ENCODE results near the gene SLC13A4. TPM values are rescaled to one million over a fixed set of nuclear protein-coding genes. Genes with fewer than 3 reads are reported as not detected.

Gene SLC13A4
- total RNA-seq, 1 experiment from 2014 or later = not detected

DNA sequence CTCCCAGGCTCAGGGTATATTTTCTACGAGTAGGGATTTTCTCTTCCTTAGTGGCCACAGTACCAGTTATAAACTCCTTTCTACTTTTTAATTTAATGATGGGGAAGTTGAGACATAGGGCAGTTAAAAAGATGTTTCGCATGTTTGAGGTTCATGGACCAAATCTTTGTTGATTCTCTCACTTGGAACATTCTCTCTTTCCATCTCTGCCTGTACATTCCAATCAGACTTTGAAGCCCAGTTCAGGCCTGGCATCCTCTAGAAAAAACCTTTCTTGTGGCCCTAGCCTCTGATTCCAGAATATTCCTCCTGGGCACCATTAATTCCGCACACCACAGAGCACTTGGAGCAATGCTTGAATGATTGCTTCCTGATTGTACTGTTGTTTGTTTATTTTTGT lies 18.5 kb downstream of the SLC13A4 start:
- ChIA-PET CTCF (interaction anchor here (0.7 kb wide), 1 partner anchor 14 kb away, joined by 3 read pairs; no protein-coding TSS in a partner anchor), POLR2A (no interaction called here)
- intact Hi-C loops (cut with micrococcal nuclease; ENCODE audit: unreplicated experiment) = no loop called here
- Histone ChIP-seq H3K4me1 (ENCODE audit: control insufficient read depth, insufficient read depth, low read length) (peaks cover 8% of the 10 kb centered on the region; the same call in 1 of the 2 replicates), H3K27ac (ENCODE audit: low read length) (no peak overlapping the region), H3K27me3 (ENCODE audit: control insufficient read depth, insufficient read depth, low read length) (no peaks in the 10 kb centered on the region), H3K9me3 (ENCODE audit: control insufficient read depth, insufficient read depth, low read depth, low read length) (no peaks in the 10 kb centered on the region), H3K4me3 (ENCODE audit: low read depth in 2 of 2, low read length in 2 of 2) (no peak overlapping the region), H3K36me3 (ENCODE audit: control insufficient read depth, insufficient read depth, low read length) (no peaks in the 10 kb centered on the region)
- TF ChIP-seq, protein P1, sequence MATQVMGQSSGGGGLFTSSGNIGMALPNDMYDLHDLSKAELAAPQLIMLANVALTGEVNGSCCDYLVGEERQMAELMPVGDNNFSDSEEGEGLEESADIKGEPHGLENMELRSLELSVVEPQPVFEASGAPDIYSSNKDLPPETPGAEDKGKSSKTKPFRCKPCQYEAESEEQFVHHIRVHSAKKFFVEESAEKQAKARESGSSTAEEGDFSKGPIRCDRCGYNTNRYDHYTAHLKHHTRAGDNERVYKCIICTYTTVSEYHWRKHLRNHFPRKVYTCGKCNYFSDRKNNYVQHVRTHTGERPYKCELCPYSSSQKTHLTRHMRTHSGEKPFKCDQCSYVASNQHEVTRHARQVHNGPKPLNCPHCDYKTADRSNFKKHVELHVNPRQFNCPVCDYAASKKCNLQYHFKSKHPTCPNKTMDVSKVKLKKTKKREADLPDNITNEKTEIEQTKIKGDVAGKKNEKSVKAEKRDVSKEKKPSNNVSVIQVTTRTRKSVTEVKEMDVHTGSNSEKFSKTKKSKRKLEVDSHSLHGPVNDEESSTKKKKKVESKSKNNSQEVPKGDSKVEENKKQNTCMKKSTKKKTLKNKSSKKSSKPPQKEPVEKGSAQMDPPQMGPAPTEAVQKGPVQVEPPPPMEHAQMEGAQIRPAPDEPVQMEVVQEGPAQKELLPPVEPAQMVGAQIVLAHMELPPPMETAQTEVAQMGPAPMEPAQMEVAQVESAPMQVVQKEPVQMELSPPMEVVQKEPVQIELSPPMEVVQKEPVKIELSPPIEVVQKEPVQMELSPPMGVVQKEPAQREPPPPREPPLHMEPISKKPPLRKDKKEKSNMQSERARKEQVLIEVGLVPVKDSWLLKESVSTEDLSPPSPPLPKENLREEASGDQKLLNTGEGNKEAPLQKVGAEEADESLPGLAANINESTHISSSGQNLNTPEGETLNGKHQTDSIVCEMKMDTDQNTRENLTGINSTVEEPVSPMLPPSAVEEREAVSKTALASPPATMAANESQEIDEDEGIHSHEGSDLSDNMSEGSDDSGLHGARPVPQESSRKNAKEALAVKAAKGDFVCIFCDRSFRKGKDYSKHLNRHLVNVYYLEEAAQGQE (IDR thresholded peaks at IDR 0.05; ENCODE audit: insufficient read depth in 1 of 2, low read depth in 2 of 2, low read length in 1 of 2) = no peak
- TF ChIP-seq SIN3A (IDR thresholded peaks at IDR 0.05; ENCODE audit: borderline replicate concordance, insufficient read depth, low read depth, low read length) (no peak), POLR2AphosphoS5 (IDR thresholded peaks at IDR 0.05; ENCODE audit: low read depth, low read length) (no peak), TCF7L2 (IDR thresholded peaks at IDR 0.05; ENCODE audit: low read depth, low read length) (no peak), CTCF (IDR thresholded peaks at IDR 0.05) (no peak)
- DNase-seq (ENCODE audit: low read depth, low spot score) (no peak), ATAC-seq (no peak)
- no TSS peak for BruUV-seq (replicated peaks)
- in situ Hi-C loops (cut with HindIII; ENCODE audit: low pct_unique_long_range_greater_than_20kb, low sequenced_read_pairs) = no loop called here

DNA sequence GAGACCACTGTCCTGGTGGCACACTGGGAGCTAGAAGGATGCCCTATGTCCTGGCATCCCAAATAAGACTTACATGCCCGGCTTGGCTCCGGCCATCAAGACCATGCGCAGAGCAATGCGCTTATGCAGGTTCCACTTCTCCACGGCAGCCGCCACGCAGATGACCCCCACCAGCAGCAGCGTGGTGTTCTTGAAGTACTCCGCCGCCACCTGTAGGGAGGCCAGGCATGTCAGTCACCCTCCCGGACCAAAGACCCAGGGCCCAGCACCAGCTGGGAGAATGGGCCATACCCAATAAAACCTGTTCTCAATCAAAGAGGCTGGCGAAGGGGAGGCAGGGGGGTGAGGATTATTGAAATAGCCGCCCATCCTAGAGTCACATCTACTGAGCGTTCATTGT lies 19.9 kb downstream of the SLC13A4 start:
- intact Hi-C loops (cut with micrococcal nuclease; ENCODE audit: unreplicated experiment) = no loop called here
- ChIA-PET CTCF (no interaction called here), POLR2A (no interaction called here)
- in situ Hi-C loops (cut with HindIII; ENCODE audit: low pct_unique_long_range_greater_than_20kb, low sequenced_read_pairs) = no loop called here
- Histone ChIP-seq H3K9me3 (ENCODE audit: control insufficient read depth, insufficient read depth, low read depth, low read length) (no peaks in the 10 kb centered on the region), H3K36me3 (ENCODE audit: control insufficient read depth, insufficient read depth, low read length) (no peaks in the 10 kb centered on the region), H3K27ac (ENCODE audit: low read length) (no peak overlapping the region), H3K4me1 (ENCODE audit: control insufficient read depth, insufficient read depth, low read length) (no peaks in the 10 kb centered on the region), H3K27me3 (ENCODE audit: control insufficient read depth, insufficient read depth, low read length) (no peaks in the 10 kb centered on the region), H3K4me3 (ENCODE audit: low read depth in 2 of 2, low read length in 2 of 2) (no peak overlapping the region)
- ATAC-seq (no peak), DNase-seq (ENCODE audit: low read depth, low spot score) (no peak)
- no TSS peak for BruUV-seq (replicated peaks)
- TF ChIP-seq POLR2AphosphoS5 (IDR thresholded peaks at IDR 0.05; ENCODE audit: low read depth, low read length) (no peak), SIN3A (IDR thresholded peaks at IDR 0.05; ENCODE audit: borderline replicate concordance, insufficient read depth, low read depth, low read length) (no peak), TCF7L2 (IDR thresholded peaks at IDR 0.05; ENCODE audit: low read depth, low read length) (no peak), CTCF (IDR thresholded peaks at IDR 0.05) (no peak)
- TF ChIP-seq, protein P1 (IDR thresholded peaks at IDR 0.05; ENCODE audit: insufficient read depth in 1 of 2, low read depth in 2 of 2, low read length in 1 of 2) = no peak
